A549 treated with AZD9567 at 1 μM for 4 hours (cell line): ENCODE measurements around the gene CENPV. TPM values are rescaled to one million over a fixed set of nuclear protein-coding genes. Genes with fewer than 3 reads are reported as not detected.

Experiments used
- total RNA-seq: library from RNA; stranded (reverse); fragments of 200-300 nt; extraction: Qiagen RNA extraction; gene quantifications from 5 replicates; pipeline ENCODE4 v1.2.3, GENCODE V29; 2022; ENCODE audit not compliant: insufficient read depth

The CENPV gene
- total RNA-seq: 139 to 161 TPM (median 159 TPM) in 5 replicates

GRCh38 chr17:16353317-16354174 is at the start of gene CENPV:
TSS of gene CENPV (minus strand) at chr17:16353469. CDS start at chr17:16353436, 33 bp downstream.

GRCh38 chr17:16380640-16381495 is 27.6 kb upstream of the CENPV start, which contains the start of gene UBB:
TSS of gene UBB (plus strand) at chr17:16381091. CDS start at chr17:16381908, 817 bp downstream.

Other genes starting within 250 kb of the CENPV start
- gene NCOR1, start 137.9 kb downstream of the CENPV start, total RNA-seq: 62.5 to 67.3 TPM (median 63.8 TPM) in 5 replicates
- gene PIGL, start 136.3 kb downstream of the CENPV start, total RNA-seq: 15.7 to 18.3 TPM (median 17.1 TPM) in 5 replicates
- gene UBB, start 27.6 kb upstream of the CENPV start, total RNA-seq: 1,967 to 2,377 TPM (median 2,087 TPM) in 5 replicates
- 0.36 to 0.69 TPM (median 0.48 TPM) in 4 of 5 replicates, not detected in the other for gene TRPV2, start 62.1 kb upstream of the CENPV start, total RNA-seq
- gene LRRC75A, start 138.7 kb upstream of the CENPV start, total RNA-seq: 0.99 to 1.2 TPM (median 1.0 TPM) in 4 of 5 replicates, not detected in the other
- 8.0 to 14.6 TPM (median 13.9 TPM) in 5 replicates for gene ZNF287, start 215.7 kb upstream of the CENPV start, total RNA-seq